ENCODE results near the gene NEUROD6. TPM values are rescaled to one million over a fixed set of nuclear protein-coding genes. Genes with fewer than 3 reads are reported as not detected.

The NEUROD6 gene
- polyA plus RNA-seq, 1 donor from 2014 or later: not detected

DNA sequence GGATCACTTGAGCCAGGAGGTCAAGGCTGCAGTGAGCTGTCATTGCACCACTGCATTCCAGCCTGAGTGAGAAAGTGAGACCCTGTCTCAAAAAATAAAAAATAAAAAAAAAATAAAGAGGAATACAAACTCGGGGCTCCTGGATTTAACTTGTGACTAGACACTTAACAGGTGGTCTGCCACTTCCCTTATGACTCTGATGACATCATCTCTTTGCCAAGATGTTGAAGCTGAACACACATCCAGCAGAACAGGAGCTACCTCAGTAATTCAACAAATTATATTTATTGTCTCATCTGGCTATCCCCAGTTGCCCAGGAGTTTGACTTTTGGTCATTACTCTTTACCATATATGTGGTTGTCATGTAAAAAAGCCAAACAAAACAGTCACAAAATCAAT lies 35.3 kb downstream of the NEUROD6 start:
- H3K36me3 ChIP-seq (ENCODE audit: insufficient read depth, low read length): no peaks in the 10 kb centered on the region
- no peaks in the 10 kb centered on the region for H3K9me2 ChIP-seq (ENCODE audit: insufficient read depth, low read length)
- no peak overlapping the region for H3K27ac ChIP-seq (ENCODE audit: low read length)
- TF ChIP-seq EZH2 (IDR thresholded peaks at IDR 0.05; ENCODE audit: borderline replicate concordance, insufficient read depth, low read length, poor library complexity, severe bottlenecking): no peak
- TF ChIP-seq, protein P1, sequence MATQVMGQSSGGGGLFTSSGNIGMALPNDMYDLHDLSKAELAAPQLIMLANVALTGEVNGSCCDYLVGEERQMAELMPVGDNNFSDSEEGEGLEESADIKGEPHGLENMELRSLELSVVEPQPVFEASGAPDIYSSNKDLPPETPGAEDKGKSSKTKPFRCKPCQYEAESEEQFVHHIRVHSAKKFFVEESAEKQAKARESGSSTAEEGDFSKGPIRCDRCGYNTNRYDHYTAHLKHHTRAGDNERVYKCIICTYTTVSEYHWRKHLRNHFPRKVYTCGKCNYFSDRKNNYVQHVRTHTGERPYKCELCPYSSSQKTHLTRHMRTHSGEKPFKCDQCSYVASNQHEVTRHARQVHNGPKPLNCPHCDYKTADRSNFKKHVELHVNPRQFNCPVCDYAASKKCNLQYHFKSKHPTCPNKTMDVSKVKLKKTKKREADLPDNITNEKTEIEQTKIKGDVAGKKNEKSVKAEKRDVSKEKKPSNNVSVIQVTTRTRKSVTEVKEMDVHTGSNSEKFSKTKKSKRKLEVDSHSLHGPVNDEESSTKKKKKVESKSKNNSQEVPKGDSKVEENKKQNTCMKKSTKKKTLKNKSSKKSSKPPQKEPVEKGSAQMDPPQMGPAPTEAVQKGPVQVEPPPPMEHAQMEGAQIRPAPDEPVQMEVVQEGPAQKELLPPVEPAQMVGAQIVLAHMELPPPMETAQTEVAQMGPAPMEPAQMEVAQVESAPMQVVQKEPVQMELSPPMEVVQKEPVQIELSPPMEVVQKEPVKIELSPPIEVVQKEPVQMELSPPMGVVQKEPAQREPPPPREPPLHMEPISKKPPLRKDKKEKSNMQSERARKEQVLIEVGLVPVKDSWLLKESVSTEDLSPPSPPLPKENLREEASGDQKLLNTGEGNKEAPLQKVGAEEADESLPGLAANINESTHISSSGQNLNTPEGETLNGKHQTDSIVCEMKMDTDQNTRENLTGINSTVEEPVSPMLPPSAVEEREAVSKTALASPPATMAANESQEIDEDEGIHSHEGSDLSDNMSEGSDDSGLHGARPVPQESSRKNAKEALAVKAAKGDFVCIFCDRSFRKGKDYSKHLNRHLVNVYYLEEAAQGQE (IDR thresholded peaks at IDR 0.05; ENCODE audit: borderline replicate concordance): no peak
- TF ChIP-seq SMC3 (conservative IDR thresholded peaks at IDR 0.05; ENCODE audit: poor library complexity): no peak
- no peak for TF ChIP-seq MXI1 (conservative IDR thresholded peaks at IDR 0.05; ENCODE audit: poor library complexity, severe bottlenecking)
- no peak for TF ChIP-seq EP300 (conservative IDR thresholded peaks at IDR 0.05; ENCODE audit: poor library complexity, severe bottlenecking)
- TF ChIP-seq POLR2AphosphoS5 (IDR thresholded peaks at IDR 0.05): no peak
- TF ChIP-seq RAD21 (conservative IDR thresholded peaks at IDR 0.05): no peak
- no peak for TF ChIP-seq TAF1 (IDR thresholded peaks at IDR 0.05; ENCODE audit: low read depth)
- TF ChIP-seq, protein P2, sequence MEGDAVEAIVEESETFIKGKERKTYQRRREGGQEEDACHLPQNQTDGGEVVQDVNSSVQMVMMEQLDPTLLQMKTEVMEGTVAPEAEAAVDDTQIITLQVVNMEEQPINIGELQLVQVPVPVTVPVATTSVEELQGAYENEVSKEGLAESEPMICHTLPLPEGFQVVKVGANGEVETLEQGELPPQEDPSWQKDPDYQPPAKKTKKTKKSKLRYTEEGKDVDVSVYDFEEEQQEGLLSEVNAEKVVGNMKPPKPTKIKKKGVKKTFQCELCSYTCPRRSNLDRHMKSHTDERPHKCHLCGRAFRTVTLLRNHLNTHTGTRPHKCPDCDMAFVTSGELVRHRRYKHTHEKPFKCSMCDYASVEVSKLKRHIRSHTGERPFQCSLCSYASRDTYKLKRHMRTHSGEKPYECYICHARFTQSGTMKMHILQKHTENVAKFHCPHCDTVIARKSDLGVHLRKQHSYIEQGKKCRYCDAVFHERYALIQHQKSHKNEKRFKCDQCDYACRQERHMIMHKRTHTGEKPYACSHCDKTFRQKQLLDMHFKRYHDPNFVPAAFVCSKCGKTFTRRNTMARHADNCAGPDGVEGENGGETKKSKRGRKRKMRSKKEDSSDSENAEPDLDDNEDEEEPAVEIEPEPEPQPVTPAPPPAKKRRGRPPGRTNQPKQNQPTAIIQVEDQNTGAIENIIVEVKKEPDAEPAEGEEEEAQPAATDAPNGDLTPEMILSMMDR (IDR thresholded peaks at IDR 0.05; ENCODE audit: poor library complexity, severe bottlenecking): no peak
- no peak overlapping the region for H2AFZ ChIP-seq (ENCODE audit: low read depth, low read length)
- H3K27me3 ChIP-seq (ENCODE audit: insufficient read depth, low read depth, low read length): no peaks in the 10 kb centered on the region
- H4K20me1 ChIP-seq (ENCODE audit: insufficient read depth): no peaks in the 10 kb centered on the region
- no peak overlapping the region for H3K9ac ChIP-seq (ENCODE audit: low read length)
- H3K4me3 ChIP-seq (ENCODE audit: low read length): no peak overlapping the region
- H3K9me3 ChIP-seq (ENCODE audit: low read length): no peaks in the 10 kb centered on the region
- no peaks in the 10 kb centered on the region for H3F3A ChIP-seq (ENCODE audit: insufficient read depth, low read length, poor library complexity, severe bottlenecking)
- no peaks in the 10 kb centered on the region for H3K79me2 ChIP-seq (replicated peaks; ENCODE audit: insufficient read depth, low read length)
- no peak overlapping the region for H3K4me2 ChIP-seq (ENCODE audit: low read length)

DNA sequence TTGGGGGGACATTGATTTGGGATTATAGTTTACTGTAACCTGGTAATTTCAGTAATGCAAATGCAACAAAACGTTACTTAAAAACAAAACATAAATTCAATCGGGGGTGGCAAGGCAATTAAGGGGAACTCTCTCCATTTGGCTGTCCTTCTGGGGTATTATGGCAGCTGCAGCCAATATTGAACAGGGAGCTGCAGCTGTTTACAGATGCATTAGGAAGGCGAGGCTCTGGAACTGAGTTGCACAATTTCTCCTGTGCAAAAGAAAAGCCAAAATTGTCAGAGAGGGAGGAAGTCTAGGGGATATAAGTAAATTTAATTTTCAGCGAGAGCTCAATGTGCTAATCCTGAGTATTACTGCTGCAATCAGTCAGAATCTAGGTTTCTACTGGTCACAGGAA lies 36.1 kb downstream of the NEUROD6 start:
- Histone ChIP-seq H4K20me1 (ENCODE audit: insufficient read depth) (no peaks in the 10 kb centered on the region), H3K9ac (ENCODE audit: low read length) (no peak overlapping the region), H3K9me3 (ENCODE audit: low read length) (no peaks in the 10 kb centered on the region), H3K4me2 (ENCODE audit: low read length) (no peak overlapping the region), H3F3A (ENCODE audit: insufficient read depth, low read length, poor library complexity, severe bottlenecking) (no peaks in the 10 kb centered on the region), H3K27me3 (ENCODE audit: insufficient read depth, low read depth, low read length) (no peaks in the 10 kb centered on the region), H3K79me2 (replicated peaks; ENCODE audit: insufficient read depth, low read length) (no peaks in the 10 kb centered on the region), H3K27ac (ENCODE audit: low read length) (no peak overlapping the region), H3K9me2 (ENCODE audit: insufficient read depth, low read length) (no peaks in the 10 kb centered on the region), H3K36me3 (ENCODE audit: insufficient read depth, low read length) (no peaks in the 10 kb centered on the region), H3K4me3 (ENCODE audit: low read length) (no peak overlapping the region), H2AFZ (ENCODE audit: low read depth, low read length) (no peak overlapping the region)
- TF ChIP-seq EP300 (conservative IDR thresholded peaks at IDR 0.05; ENCODE audit: poor library complexity, severe bottlenecking) (no peak), MXI1 (conservative IDR thresholded peaks at IDR 0.05; ENCODE audit: poor library complexity, severe bottlenecking) (no peak), RAD21 (conservative IDR thresholded peaks at IDR 0.05) (no peak), SMC3 (conservative IDR thresholded peaks at IDR 0.05; ENCODE audit: poor library complexity) (no peak), POLR2AphosphoS5 (IDR thresholded peaks at IDR 0.05) (no peak), TAF1 (IDR thresholded peaks at IDR 0.05; ENCODE audit: low read depth) (no peak), EZH2 (IDR thresholded peaks at IDR 0.05; ENCODE audit: borderline replicate concordance, insufficient read depth, low read length, poor library complexity, severe bottlenecking) (no peak)
- TF ChIP-seq, protein P2 (IDR thresholded peaks at IDR 0.05; ENCODE audit: poor library complexity, severe bottlenecking): no peak
- TF ChIP-seq, protein P1 (IDR thresholded peaks at IDR 0.05; ENCODE audit: borderline replicate concordance): no peak
